ENCODE results near the gene SPNS2. TPM values are rescaled to one million over a fixed set of nuclear protein-coding genes. Genes with fewer than 3 reads are reported as not detected.

Gene SPNS2
- total RNA-seq, 4 donors from 2014 or later: 8.7 to 72.0 (median 18.2) TPM

DNA sequence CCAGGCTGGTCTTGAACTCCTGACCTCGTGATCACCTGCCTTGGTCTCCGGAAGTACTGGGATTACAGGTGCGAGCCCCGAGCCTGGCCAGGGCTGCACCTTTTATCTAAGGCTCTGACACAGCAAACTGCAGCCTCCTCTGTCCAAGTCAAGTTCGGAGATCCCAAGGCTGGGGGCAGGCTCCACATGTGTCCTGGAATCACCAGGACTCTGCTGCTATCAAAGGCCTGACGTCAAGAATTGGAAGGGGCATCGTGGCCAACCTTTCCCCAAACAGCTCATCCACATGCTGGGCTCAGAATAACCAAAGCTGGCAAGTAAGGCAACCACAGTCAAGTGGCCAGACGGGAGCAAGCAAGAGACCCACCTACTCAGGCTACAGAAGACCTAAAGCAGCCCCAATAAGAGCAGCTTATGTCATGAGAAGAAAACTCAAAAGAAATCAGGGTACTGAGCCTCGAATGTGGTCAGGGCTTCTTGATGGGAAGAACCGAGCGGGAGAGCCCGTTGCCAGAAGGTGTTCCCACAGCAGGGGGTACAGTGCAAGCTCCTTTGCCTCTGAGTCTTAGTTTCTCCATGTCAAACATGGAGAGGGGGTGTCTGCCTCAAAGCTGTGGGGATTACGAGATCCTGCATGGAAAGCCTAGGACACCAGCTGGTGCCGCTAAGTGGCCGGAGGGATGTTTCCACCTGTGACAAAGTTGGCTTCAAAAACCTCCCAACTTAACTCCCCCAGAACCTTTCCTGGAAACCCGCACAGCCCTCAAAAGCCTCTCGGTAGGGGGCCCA, 48.6 kb downstream of the SPNS2 start:
- 90% methylated on average over 2 to 17 of the region's 17 CpGs for WGBS, 2 donors (ENCODE audit: low coverage in 1 of 2)
- no peaks in the 10 kb centered on the region for H3K9me3 ChIP-seq
- H3K36me3 ChIP-seq: peaks cover 0 to 51% (median 15%) of the 10 kb centered on the region in 4 donors
- H3K27ac ChIP-seq: no peak overlapping the region
- H3K27me3 ChIP-seq: no peaks in the 10 kb centered on the region
- intact Hi-C loops (cut with DNase I; ENCODE audit: low total_unique reads) (no loop called here), in situ Hi-C loops (cut with MboI; ENCODE audit: low pct_ligation_motif_present in 1 of 4, low pct_unique_long_range_greater_than_20kb in 1 of 4, low sequenced_read_pairs in 3 of 4) (no loop called here)
- H3K4me1 ChIP-seq: no peaks in the 10 kb centered on the region
- no peak overlapping the region for H3K4me3 ChIP-seq
- DNase-seq: no peak
- TF ChIP-seq POLR2AphosphoS5 (IDR thresholded peaks at IDR 0.05): no peak
- TF ChIP-seq CTCF (IDR thresholded peaks at IDR 0.05): no peak
- no peak for TF ChIP-seq POLR2A (IDR thresholded peaks at IDR 0.05)
- no peak for TF ChIP-seq EP300 (IDR thresholded peaks at IDR 0.05; ENCODE audit: low read depth)

DNA sequence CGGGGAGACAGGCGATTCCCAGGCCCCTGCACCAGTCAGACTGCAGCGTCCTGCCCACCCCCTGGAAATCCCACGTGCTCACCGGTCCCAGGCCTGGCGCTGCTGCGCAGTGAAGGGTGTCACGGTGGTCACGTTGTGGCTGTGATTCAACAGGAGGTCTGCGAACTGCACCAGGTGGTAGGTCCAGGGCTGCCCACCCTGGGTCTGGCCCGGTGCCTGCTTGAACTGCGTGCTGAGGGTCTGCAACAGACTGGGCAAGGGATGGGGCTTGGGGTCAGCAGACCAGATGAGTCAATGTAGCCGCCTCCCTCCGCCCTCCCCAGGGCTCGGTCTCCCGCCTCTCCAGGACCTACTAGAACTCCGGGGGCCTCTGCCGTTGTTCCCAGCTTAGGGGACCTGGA, 49.4 kb downstream of the SPNS2 start:
- H3K27ac ChIP-seq: no peak overlapping the region
- peaks cover 0 to 45% (median 15%) of the 10 kb centered on the region in 4 donors for H3K36me3 ChIP-seq
- H3K4me1 ChIP-seq: no peaks in the 10 kb centered on the region
- no peaks in the 10 kb centered on the region for H3K27me3 ChIP-seq
- DNase-seq: no peak
- H3K9me3 ChIP-seq: no peaks in the 10 kb centered on the region
- in situ Hi-C loops (cut with MboI; ENCODE audit: low pct_ligation_motif_present in 1 of 4, low pct_unique_long_range_greater_than_20kb in 1 of 4, low sequenced_read_pairs in 3 of 4) (no loop called here), intact Hi-C loops (cut with DNase I; ENCODE audit: low total_unique reads) (no loop called here)
- no peak overlapping the region for H3K4me3 ChIP-seq
- WGBS, 2 donors (ENCODE audit: low coverage in 1 of 2): 94% methylated on average over 17 of the region's 18 CpGs; no CpG with 5 or more reads in 1 of the 2 donors
- no peak for TF ChIP-seq CTCF (IDR thresholded peaks at IDR 0.05)
- TF ChIP-seq EP300 (IDR thresholded peaks at IDR 0.05; ENCODE audit: low read depth): no peak
- no peak for TF ChIP-seq POLR2A (IDR thresholded peaks at IDR 0.05)
- no peak for TF ChIP-seq POLR2AphosphoS5 (IDR thresholded peaks at IDR 0.05)

DNA sequence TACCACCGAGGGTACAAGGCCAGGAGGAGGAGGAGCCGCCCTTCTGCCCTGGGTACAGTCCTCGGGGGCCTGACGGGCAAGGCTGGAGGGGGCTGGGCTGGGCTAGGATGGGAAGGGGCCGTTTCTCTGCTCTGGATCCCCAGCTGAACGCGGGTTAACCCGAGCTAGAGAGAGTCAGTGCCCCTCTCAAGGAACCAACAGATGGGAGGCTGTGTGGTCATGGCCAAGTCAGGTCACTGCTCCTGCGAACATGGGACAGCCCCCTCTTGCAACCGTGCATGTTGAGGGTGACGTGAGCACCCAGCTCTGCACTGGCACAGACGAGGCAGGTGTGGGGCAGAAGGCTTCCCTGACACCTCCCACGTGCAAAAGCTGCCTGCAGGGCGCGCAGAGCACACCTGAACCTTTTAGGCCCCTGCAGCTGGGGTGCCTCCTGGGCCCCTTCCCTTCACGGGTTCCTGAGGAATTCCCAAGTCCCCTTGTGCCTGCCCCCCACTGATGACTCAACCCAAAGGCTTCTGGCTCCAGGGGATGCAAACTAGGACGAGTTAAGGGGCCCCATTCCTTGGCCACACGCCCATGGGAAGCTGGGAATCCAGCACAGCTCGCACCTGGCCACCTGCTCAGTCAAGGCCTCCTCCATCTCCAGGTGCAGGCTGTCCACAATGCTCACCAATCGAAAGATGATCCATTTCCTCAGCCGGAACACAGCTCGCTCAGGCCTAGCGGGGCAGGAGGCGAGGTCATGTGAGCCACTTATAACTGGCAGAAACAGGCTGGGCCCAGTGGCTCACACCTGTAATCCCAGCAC, 50.2 kb downstream of the SPNS2 start:
- no peaks in the 10 kb centered on the region for H3K9me3 ChIP-seq
- in situ Hi-C loops (cut with MboI; ENCODE audit: low pct_ligation_motif_present in 1 of 4, low pct_unique_long_range_greater_than_20kb in 1 of 4, low sequenced_read_pairs in 3 of 4): no loop called here
- H3K4me1 ChIP-seq: peaks cover 0 to 3% (median 3%) of the 10 kb centered on the region in 4 donors
- H3K27ac ChIP-seq: no peak overlapping the region
- no peak overlapping the region for H3K4me3 ChIP-seq
- intact Hi-C loops (cut with DNase I; ENCODE audit: low total_unique reads): no loop called here
- no peaks in the 10 kb centered on the region for H3K27me3 ChIP-seq
- TF ChIP-seq POLR2A (IDR thresholded peaks at IDR 0.05) (no peak), CTCF (IDR thresholded peaks at IDR 0.05) (no peak), POLR2AphosphoS5 (IDR thresholded peaks at IDR 0.05) (no peak), EP300 (IDR thresholded peaks at IDR 0.05; ENCODE audit: low read depth) (no peak)
- WGBS, 2 donors (ENCODE audit: low coverage in 1 of 2): 85% methylated on average over 23 of the region's 24 CpGs; no CpG with 5 or more reads in 1 of the 2 donors
- no peak for DNase-seq
- peaks cover 0 to 45% (median 15%) of the 10 kb centered on the region in 4 donors for H3K36me3 ChIP-seq
